D721Med (cell line): ENCODE data around the gene ZNF784.
A peak's percentile ranks its signal among the peaks of the same experiment; 100 is the strongest.

Experiments
- DNase-seq: peaks from one replicate; pipeline ENCODE4 v3.0.0; 2011; ENCODE audit warnings: low spot score; ENCODE audit not compliant: insufficient read length
- FAIRE-seq: peaks from 2 replicates; lab custom pipeline; 2011; peaks lifted over from hg19 to GRCh38; lab: Jason Lieb, UNC
- TF ChIP-seq, protein P1 (sequence below): IDR thresholded peaks from 2 replicates; pipeline ENCODE4 v1.5.1; 2012; ENCODE audit warnings: mild to moderate bottlenecking, control low read depth; ENCODE audit not compliant: insufficient read depth; ENCODE audit errors: missing control alignments

ZNF784 gene

DNA sequence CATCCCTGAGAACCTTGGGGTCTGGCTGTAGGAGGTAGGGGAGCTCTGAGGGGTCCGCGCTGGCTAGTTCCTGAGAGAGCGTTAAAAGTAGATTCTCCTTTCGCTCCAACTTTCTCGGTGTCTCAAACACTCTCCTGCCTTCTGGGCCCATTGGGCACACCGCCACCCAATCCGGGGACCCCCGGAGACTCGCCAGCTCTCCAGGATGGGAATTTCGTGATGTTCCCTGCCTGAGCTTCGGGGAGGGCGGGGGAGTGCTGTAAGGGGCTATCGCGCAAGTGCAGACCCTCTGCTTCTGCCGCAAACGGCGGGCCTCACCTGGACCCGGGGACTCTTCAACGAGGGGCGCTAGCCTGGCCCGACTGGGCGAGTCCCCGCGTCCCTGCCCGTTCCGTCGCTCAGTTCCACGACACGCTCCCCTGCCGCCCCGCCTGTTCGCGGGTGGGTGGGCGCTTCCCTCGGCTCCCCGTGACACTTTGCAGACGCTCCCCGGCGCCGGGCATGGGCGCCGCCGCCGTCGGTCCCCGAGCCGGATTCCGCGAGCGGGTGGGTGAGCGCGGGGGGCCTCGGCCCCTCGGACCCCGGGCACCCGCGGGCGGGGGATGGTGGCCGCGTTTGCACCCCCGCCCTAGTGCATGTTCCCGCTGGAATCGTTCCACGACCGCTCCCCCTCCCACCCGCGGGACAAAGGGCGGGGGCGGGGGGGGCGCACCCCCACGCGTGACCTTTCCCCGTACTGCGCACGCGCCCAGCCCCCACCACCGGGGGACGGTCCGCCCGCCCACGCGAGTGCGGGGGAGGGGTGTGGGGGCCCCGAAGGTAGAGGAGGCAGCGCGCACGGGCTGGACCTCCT lies 23.6 kb upstream of the ZNF784 start, which contains the start of gene CCDC106:
Gene CCDC106 (plus strand): TSS at position 481 of the 853 bp plus-strand sequence. CDS start 835 bp downstream, outside the sequence.
- FAIRE-seq = no peak
- peak; percentile 89 for DNase-seq
- TF ChIP-seq, protein P1, sequence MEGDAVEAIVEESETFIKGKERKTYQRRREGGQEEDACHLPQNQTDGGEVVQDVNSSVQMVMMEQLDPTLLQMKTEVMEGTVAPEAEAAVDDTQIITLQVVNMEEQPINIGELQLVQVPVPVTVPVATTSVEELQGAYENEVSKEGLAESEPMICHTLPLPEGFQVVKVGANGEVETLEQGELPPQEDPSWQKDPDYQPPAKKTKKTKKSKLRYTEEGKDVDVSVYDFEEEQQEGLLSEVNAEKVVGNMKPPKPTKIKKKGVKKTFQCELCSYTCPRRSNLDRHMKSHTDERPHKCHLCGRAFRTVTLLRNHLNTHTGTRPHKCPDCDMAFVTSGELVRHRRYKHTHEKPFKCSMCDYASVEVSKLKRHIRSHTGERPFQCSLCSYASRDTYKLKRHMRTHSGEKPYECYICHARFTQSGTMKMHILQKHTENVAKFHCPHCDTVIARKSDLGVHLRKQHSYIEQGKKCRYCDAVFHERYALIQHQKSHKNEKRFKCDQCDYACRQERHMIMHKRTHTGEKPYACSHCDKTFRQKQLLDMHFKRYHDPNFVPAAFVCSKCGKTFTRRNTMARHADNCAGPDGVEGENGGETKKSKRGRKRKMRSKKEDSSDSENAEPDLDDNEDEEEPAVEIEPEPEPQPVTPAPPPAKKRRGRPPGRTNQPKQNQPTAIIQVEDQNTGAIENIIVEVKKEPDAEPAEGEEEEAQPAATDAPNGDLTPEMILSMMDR = no peak

DNA sequence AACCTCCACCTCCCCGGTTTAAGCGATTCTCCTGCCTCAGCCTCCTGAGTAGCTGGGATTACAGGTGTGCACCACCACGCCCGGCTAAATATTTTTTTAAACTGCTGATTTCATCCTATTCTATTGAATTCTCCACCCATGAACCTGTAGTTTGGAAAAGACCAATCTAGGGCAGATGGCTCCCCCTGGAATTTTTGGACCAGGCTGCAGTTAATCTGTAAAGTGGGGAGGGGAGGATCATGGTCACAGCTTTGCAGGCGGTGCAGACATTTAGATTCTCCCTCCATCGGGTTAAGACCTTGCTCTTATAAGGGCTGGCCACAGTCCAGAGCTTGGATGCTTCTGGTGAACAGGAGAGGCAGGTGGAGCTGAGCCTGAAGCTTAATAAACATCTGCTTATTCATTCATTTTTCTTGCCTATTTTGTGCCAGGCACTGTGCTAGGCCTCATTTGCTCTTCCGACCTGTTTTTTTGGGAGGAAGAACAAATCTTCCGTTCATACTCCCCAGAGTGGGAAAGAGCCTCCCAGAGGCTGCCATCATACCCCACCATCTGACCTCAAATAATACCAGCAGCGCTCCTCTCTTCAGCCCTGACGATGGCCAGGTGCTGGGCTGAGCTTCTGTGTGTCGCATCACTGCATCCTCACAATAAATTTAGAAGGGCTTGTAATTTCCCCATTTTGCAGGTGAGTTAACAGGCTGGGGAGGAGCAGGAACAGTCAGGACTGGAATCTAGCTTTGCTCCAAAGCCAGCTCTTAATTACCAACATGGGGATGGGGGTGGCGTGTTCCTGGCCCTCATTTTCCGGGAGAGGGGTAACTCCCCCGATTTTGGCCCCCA lies 22.7 kb upstream of the ZNF784 start:
- TF ChIP-seq, protein P1 = peak; percentile 9
- FAIRE-seq (no peak), DNase-seq (no peak)

DNA sequence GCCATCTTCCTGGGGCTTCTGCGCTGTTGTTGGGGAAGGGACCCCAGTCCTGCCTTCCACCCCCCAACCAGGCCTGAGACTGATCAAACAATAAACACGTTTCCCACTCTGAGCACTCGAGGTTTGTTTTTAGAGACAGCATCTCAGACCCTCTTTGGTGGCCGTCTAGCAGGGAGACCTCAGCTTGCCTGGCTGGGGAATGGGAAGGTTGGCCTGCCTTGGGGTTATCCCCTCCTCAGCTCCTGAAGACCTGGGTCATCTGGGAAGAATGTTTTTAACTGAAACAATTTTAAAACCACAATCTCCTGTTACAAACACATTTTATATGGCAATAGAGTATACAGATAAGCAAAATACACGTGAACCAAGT lies 21.1 kb upstream of the ZNF784 start:
- no peak for FAIRE-seq
- no peak for DNase-seq
- TF ChIP-seq, protein P1 = no peak

DNA sequence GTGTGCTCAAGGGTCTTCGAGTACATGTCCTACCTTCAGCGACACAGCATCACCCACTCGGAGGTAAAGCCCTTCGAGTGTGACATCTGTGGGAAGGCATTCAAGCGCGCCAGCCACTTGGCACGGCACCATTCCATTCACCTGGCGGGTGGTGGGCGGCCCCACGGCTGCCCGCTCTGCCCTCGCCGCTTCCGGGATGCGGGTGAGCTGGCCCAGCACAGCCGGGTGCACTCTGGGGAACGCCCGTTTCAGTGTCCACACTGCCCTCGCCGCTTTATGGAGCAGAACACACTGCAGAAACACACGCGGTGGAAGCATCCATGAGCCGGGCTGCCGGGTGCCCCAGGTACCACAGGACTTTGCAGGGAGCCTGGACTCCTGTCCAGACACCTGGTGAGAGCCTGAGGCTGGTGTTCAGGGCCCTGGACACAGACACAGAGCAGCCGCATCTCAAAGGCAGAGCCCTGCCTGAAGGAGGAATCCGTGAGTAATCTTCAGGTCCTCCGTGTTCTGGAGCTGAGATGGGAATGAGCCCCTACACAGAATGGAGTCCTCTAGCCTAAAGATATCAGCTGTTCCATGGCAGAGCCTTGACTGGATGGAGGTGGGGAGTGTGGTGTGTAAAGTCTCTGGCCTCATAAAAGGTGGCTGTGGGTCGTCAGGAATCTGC lies 20.6 kb upstream of the ZNF784 start:
- TF ChIP-seq, protein P1 = no peak
- DNase-seq (no peak), FAIRE-seq (no peak)

DNA sequence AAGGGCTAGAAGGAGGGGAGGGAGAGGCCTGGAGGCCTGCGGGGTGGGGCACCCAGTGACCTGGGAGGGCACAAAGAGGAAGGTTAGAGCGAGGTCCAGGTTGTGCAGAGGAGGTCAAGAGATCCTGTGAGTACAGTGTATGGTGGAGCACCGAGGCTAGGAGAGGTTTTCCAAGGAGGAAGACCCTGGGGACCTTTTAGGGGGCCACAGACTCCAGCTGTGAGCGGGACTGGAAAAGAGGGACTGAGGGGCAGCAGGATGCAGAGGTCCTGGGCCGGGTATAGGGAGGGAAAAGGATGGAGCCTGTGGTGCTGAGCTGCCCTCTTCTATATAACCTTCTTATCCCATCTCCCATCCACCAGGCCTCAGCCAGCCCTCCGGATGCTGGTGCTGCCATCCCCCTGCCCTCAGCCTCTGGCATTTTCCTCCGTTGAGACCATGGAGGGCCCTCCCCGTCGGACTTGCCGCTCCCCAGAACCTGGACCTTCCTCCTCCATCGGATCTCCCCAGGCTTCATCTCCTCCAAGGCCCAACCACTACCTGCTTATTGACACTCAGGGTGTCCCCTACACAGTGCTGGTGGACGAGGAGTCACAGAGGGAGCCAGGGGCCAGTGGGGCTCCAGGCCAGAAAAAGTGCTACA lies 19.9 kb upstream of the ZNF784 start:
- FAIRE-seq (no peak), DNase-seq (no peak)
- TF ChIP-seq, protein P1 = no peak

DNA sequence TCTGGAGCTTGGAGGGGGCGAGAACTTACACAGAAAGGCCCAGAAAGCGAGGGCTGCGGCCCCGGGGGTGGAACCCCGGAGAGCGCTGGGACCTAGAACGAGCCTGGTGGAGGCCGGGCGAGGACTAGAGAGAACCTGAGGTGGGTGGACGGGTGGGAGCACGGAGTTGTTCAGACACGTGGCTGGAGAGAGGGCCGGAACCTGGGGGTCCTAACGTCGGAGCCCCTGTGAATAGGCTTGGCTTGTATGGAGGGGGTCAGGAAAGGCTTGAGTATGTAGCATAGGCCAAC lies 19.5 kb upstream of the ZNF784 start:
- no peak for DNase-seq
- no peak for FAIRE-seq
- TF ChIP-seq, protein P1 = no peak
